Stimulated activated naive CD4-positive, alpha-beta T cell (primary cell): Measurements from ENCODE around the gene C2CD2.

Experiments
- DNase-seq, 6 experiments: peaks; one replicate each; lab custom pipeline; 2025; lab: John Stamatoyannopoulos, UW

Gene C2CD2

GRCh38 chr21:41932576-41933312 is 21.1 kb downstream of the C2CD2 start:
- no peak for DNase-seq

GRCh38 chr21:41932191-41932575 is 21.6 kb downstream of the C2CD2 start:
- no peak for DNase-seq

- DNase-seq: no peak
These were observed 22.8 kb downstream of the C2CD2 start for GRCh38 chr21:41931041-41931451.

- DNase-seq: no peak
These were observed 24.6 kb downstream of the C2CD2 start for GRCh38 chr21:41929248-41929647.

GRCh38 chr21:41928621-41929220 is 25.1 kb downstream of the C2CD2 start:
- no peak for DNase-seq

GRCh38 chr21:41927727-41928409 is 25.9 kb downstream of the C2CD2 start:
- DNase-seq: peak in 4 of 6 experiments; percentile 12 to 42 (median 24)

GRCh38 chr21:41926807-41927171 is 27.0 kb downstream of the C2CD2 start:
- peak in 1 of 6 experiments; percentile 47 for DNase-seq

GRCh38 chr21:41926117-41926806 is 27.6 kb downstream of the C2CD2 start:
- peak in 5 of 6 experiments; percentile 7 to 74 (median 60) for DNase-seq

GRCh38 chr21:41925767-41926116 is 28.1 kb downstream of the C2CD2 start:
- DNase-seq: no peak

GRCh38 chr21:41924368-41924754 is 29.5 kb downstream of the C2CD2 start:
- DNase-seq: no peak

- peak in 1 of 6 experiments; percentile 4 for DNase-seq
These were observed 30.0 kb downstream of the C2CD2 start for GRCh38 chr21:41923631-41924367.

- DNase-seq: no peak
These were observed 30.6 kb downstream of the C2CD2 start for GRCh38 chr21:41923186-41923585.

GRCh38 chr21:41921021-41921420 is 32.8 kb downstream of the C2CD2 start:
- no peak for DNase-seq

- no peak for DNase-seq
These were observed 33.3 kb downstream of the C2CD2 start for GRCh38 chr21:41920476-41920875.

GRCh38 chr21:41919666-41920398 is 34.0 kb downstream of the C2CD2 start:
- no peak for DNase-seq

GRCh38 chr21:41918561-41919358 is 35.1 kb downstream of the C2CD2 start:
- no peak for DNase-seq

- DNase-seq: no peak
These were observed 36.3 kb downstream of the C2CD2 start for GRCh38 chr21:41917531-41917930.

GRCh38 chr21:41916888-41917433 is 36.9 kb downstream of the C2CD2 start:
- DNase-seq: no peak

GRCh38 chr21:41914965-41915364 is 38.9 kb downstream of the C2CD2 start:
- DNase-seq: no peak

GRCh38 chr21:41914358-41914757 is 39.5 kb downstream of the C2CD2 start:
- DNase-seq: no peak
